H1 (cell line): ENCODE data around the gene CCR3. TPM values are rescaled to one million over a fixed set of nuclear protein-coding genes. Genes with fewer than 3 reads are reported as not detected.

Experiments
- CTCF ChIA-PET: fragments of 300-600 bp; sonication (Branson Sonifier 250); formaldehyde crosslinking; loops from one replicate; lab custom pipeline; 2021; ENCODE audit not compliant: partially characterized antibody; lab: Charles Lee
- POLR2A ChIA-PET: fragments of 300-600 bp; sonication (Branson Sonifier 250); formaldehyde crosslinking; loops from one replicate; lab custom pipeline; 2021; ENCODE audit warnings: inconsistent platforms; ENCODE audit not compliant: partially characterized antibody; lab: Charles Lee
- DNase-seq, 2 experiments: peaks; one replicate each; pipeline versions ENCODE4 v3.0.0 to v3.0.0-alpha.2; 2010 to 2022; ENCODE audit warnings: low spot score in 2 of 2, low read depth in 1 of 2, mixed read lengths in 1 of 2
- FAIRE-seq: peaks from 2 replicates; lab custom pipeline; 2011; peaks lifted over from hg19 to GRCh38; lab: Jason Lieb, UNC
- H2AFZ ChIP-seq: 2 replicates; pipeline ENCODE4 v1.8.1; 2012; ENCODE audit warnings: low read length, inconsistent platforms
- H2AK5ac ChIP-seq: 2 replicates; pipeline ENCODE4 v1.6.1; 2013; ENCODE audit warnings: low read depth, low read length
- H2BK120ac ChIP-seq: replicated peaks from 2 replicates; pipeline ENCODE3; 2013; ENCODE audit warnings: low read depth, low read length, inconsistent platforms
- H2BK12ac ChIP-seq: 2 replicates; pipeline ENCODE4 v1.6.1; 2013; ENCODE audit warnings: low read depth, low read length
- H2BK15ac ChIP-seq: 2 replicates; pipeline ENCODE4 v1.6.1; 2013; ENCODE audit warnings: low read length
- H2BK20ac ChIP-seq: 2 replicates; pipeline ENCODE4 v1.6.1; 2013; ENCODE audit warnings: low read length
- H2BK5ac ChIP-seq: 2 replicates; pipeline ENCODE4 v1.6.1; 2013; ENCODE audit warnings: low read depth, low read length
- H3K14ac ChIP-seq: 2 replicates; pipeline ENCODE4 v1.6.1; 2013; ENCODE audit warnings: inconsistent platforms; ENCODE audit not compliant: insufficient read length
- H3K18ac ChIP-seq: 2 replicates; pipeline ENCODE4 v1.6.1; 2013; ENCODE audit warnings: low read length; ENCODE audit errors: extremely low read depth
- H3K23ac ChIP-seq: 2 replicates; pipeline ENCODE4 v1.6.1; 2013; ENCODE audit warnings: inconsistent platforms; ENCODE audit not compliant: insufficient read length
- H3K23me2 ChIP-seq: 2 replicates; pipeline ENCODE4 v1.6.1; 2013; ENCODE audit warnings: low read depth, low read length
- H3K27ac ChIP-seq: 2 replicates; pipeline ENCODE4 v1.6.1; 2011; ENCODE audit warnings: low read depth, low read length, inconsistent platforms
- H3K27me3 ChIP-seq, 4 experiments: replicated peaks in 1 of 4; 1 replicate in 1 of 4; 2 replicates in 3 of 4; pipeline versions ENCODE4 v1.6.1 to v1.8.1; 2011 to 2013; ENCODE audit warnings: low read length in 3 of 4, mild to moderate bottlenecking in 3 of 4, inconsistent platforms in 2 of 4, mixed read lengths in 2 of 4, moderate library complexity in 1 of 4; ENCODE audit not compliant: control insufficient read depth in 3 of 4, insufficient read depth in 3 of 4; ENCODE audit errors: extremely low read depth in 1 of 4
- H3K36me3 ChIP-seq, 4 experiments: 2 replicates each; pipeline versions ENCODE4 v1.6.1 to v1.8.1; 2011 to 2013; ENCODE audit warnings: mild to moderate bottlenecking in 4 of 4, low read length in 3 of 4, moderate library complexity in 2 of 4, control low read depth in 1 of 4, inconsistent platforms in 1 of 4; ENCODE audit not compliant: insufficient read depth in 4 of 4, control insufficient read depth in 2 of 4
- H3K4ac ChIP-seq: replicated peaks from 2 replicates; pipeline ENCODE3; 2013; ENCODE audit warnings: low read length, low read depth, mixed read lengths, inconsistent platforms; ENCODE audit not compliant: insufficient read length
- H3K4me1 ChIP-seq, 4 experiments: replicated peaks in 1 of 4; 1 replicate in 1 of 4; 2 replicates in 3 of 4; pipeline versions ENCODE4 v1.6.1 to v1.8.1; 2011 to 2013; ENCODE audit warnings: low read length in 3 of 4, inconsistent platforms in 2 of 4, mixed read lengths in 1 of 4; ENCODE audit not compliant: insufficient read depth in 4 of 4, control insufficient read depth in 3 of 4
- H3K4me2 ChIP-seq, 2 experiments: 2 replicates each; pipeline versions ENCODE4 v1.6.1 to v1.8.1; 2011 to 2013; ENCODE audit warnings: low read depth in 2 of 2, low read length in 2 of 2, control low read depth in 1 of 2, inconsistent platforms in 1 of 2, mild to moderate bottlenecking in 1 of 2; ENCODE audit not compliant: insufficient read depth in 1 of 2
- H3K4me3 ChIP-seq, 4 experiments: fragments of 200-600, 300-600 bp in 1 of 4; sonication (generic), shearing (Covaris generic), sonication (Bioruptor Twin) in 1 of 4; 2 replicates each; pipeline versions ENCODE4 v1.5.1 to v1.8.1; 2011 to 2016; ENCODE audit warnings: low read length in 4 of 4, low read depth in 3 of 4, control low read depth in 2 of 4, inconsistent platforms in 2 of 4, mild to moderate bottlenecking in 2 of 4, mixed read lengths in 1 of 4, moderate library complexity in 1 of 4; ENCODE audit not compliant: insufficient read depth in 2 of 4; ENCODE audit errors: extremely low read depth in 1 of 4
- H3K56ac ChIP-seq: replicated peaks from 2 replicates; pipeline ENCODE3; 2013; ENCODE audit warnings: low read depth, mild to moderate bottlenecking, mixed read lengths, low read length, inconsistent platforms; ENCODE audit not compliant: insufficient read length
- H3K79me1 ChIP-seq: 2 replicates; pipeline ENCODE4 v1.6.1; 2013; ENCODE audit warnings: low read depth, low read length, control low read depth
- H3K79me2 ChIP-seq, 2 experiments: 2 replicates each; pipeline versions ENCODE4 v1.6.1 to v1.8.1; 2012 to 2013; ENCODE audit warnings: low read length in 2 of 2, mild to moderate bottlenecking in 2 of 2, inconsistent platforms in 1 of 2; ENCODE audit not compliant: insufficient read depth in 2 of 2, control insufficient read depth in 1 of 2
- H3K9ac ChIP-seq, 4 experiments: replicated peaks in 1 of 4; 1 replicate in 1 of 4; 2 replicates in 3 of 4; pipeline versions ENCODE4 v1.6.1 to v1.8.1; 2011 to 2013; ENCODE audit warnings: low read depth in 3 of 4, low read length in 3 of 4, control low read depth in 2 of 4, mild to moderate bottlenecking in 2 of 4, moderate library complexity in 2 of 4, inconsistent platforms in 1 of 4; ENCODE audit errors: extremely low read depth in 1 of 4
- H3K9me3 ChIP-seq, 2 experiments: 2 replicates each; pipeline versions ENCODE4 v1.6.1 to v1.8.1; 2012 to 2013; ENCODE audit warnings: mild to moderate bottlenecking in 2 of 2, moderate library complexity in 2 of 2, control low read depth in 1 of 2, inconsistent platforms in 1 of 2, low read depth in 1 of 2, low read length in 1 of 2, mixed read lengths in 1 of 2; ENCODE audit not compliant: insufficient read depth in 2 of 2
- H4K20me1 ChIP-seq, 2 experiments: replicated peaks in 1 of 2; 2 replicates each; pipeline versions ENCODE3 to v1.8.1; 2011 to 2013; ENCODE audit warnings: inconsistent platforms in 2 of 2, low read length in 2 of 2, mild to moderate bottlenecking in 1 of 2; ENCODE audit not compliant: insufficient read depth in 2 of 2, control insufficient read depth in 1 of 2
- H4K5ac ChIP-seq: 2 replicates; pipeline ENCODE4 v1.6.1; 2013; ENCODE audit warnings: low read length, low read depth, mixed read lengths, inconsistent platforms; ENCODE audit not compliant: insufficient read length
- H4K8ac ChIP-seq: 2 replicates; pipeline ENCODE4 v1.8.0; 2013; ENCODE audit warnings: mild to moderate bottlenecking, moderate library complexity, low read length, inconsistent platforms; ENCODE audit not compliant: insufficient read depth; ENCODE audit errors: extremely low read depth
- H4K91ac ChIP-seq: replicated peaks from 2 replicates; pipeline ENCODE3; 2013; ENCODE audit warnings: low read length, mixed read lengths, inconsistent platforms; ENCODE audit not compliant: insufficient read length
- ATF2 ChIP-seq: IDR thresholded peaks from 2 replicates; pipeline ENCODE4 v1.6.1; 2012; ENCODE audit warnings: low read length, inconsistent platforms
- CHD1 ChIP-seq: IDR thresholded peaks from 2 replicates; pipeline ENCODE4 v1.6.1; 2012; ENCODE audit warnings: low read depth, low read length, improper control_type of control experiment
- CTCF ChIP-seq, 3 experiments: IDR thresholded peaks; 1 replicate in 2 of 3; 2 replicates in 1 of 3; pipeline versions ENCODE4 v1.5.1 to v1.6.1; 2011; ENCODE audit warnings: low read length in 3 of 3, mild to moderate bottlenecking in 3 of 3, inconsistent platforms in 2 of 3, low read depth in 1 of 3, moderate library complexity in 1 of 3; ENCODE audit not compliant: insufficient read depth in 1 of 3; ENCODE audit errors: control extremely low read depth in 1 of 3
- EGR1 ChIP-seq: IDR thresholded peaks from 2 replicates; pipeline ENCODE4 v1.6.1; 2011; ENCODE audit warnings: low read depth, low read length, borderline replicate concordance
- PHF8 ChIP-seq: fragments of 200-600 bp; sonication (generic); conservative IDR thresholded peaks from 2 replicates; pipeline ENCODE4 v1.7.1; 2012; ENCODE audit warnings: low read depth, mild to moderate bottlenecking, inconsistent platforms, low read length, moderate library complexity
- SIRT6 ChIP-seq: IDR thresholded peaks from one replicate; pipeline ENCODE4 v1.7.1; 2012; ENCODE audit warnings: low read length, inconsistent platforms
- SP1 ChIP-seq: IDR thresholded peaks from 2 replicates; pipeline ENCODE4 v1.6.1; 2011; ENCODE audit warnings: low read depth, low read length
- TCF12 ChIP-seq: IDR thresholded peaks from 2 replicates; pipeline ENCODE4 v1.6.1; 2011; ENCODE audit warnings: low read depth, mild to moderate bottlenecking, low read length
- WGBS, 2 experiments: shearing (Covaris generic) in 1 of 2; methylation state at CpG; one replicate each; pipeline versions ENCODE4 v1.1.6 to v1.1.7; 2013 to 2015; ENCODE audit warnings: low lambda C conversion rate in 2 of 2, mixed read lengths in 2 of 2, inconsistent platforms in 1 of 2, low coverage in 1 of 2, missing lambda C conversion rate in 1 of 2; ENCODE audit not compliant: insufficient replicate concordance in 2 of 2, insufficient coverage in 1 of 2, insufficient read length in 1 of 2; ENCODE audit errors: extremely low coverage in 1 of 2, missing lambda C conversion rate in 1 of 2; 5-methylcytosine and 5-hydroxymethylcytosine counted together
- polyA plus RNA-seq, 7 experiments: library from polyadenylated mRNA; depleted of rRNA in 3 of 7; stranded (reverse) in 5 of 7; unstranded in 2 of 7; fragments of >200 nt in 5 of 7; fragments of 200-250 nt in 2 of 7; gene quantifications; 1 replicate in 5 of 7; 2 replicates in 1 of 7; 4 replicates in 1 of 7; pipeline versions ENCODE4 v1.2.1 to v1.2.3, GENCODE V29; 2011 to 2013; ENCODE audit warnings: missing spikeins in 2 of 7, mixed read lengths in 2 of 7
- total RNA-seq: library from RNA; stranded (reverse); fragmentation: NEBNext Ultra II Directional; extraction: Animal tissue kit (Norgen Biotek cat#: 25700); gene quantifications from 2 replicates; pipeline ENCODE4 v1.2.1, GENCODE V29; 2021

The CCR3 gene
- total and polyA plus RNA-seq, 2 of the 8 experiments (the other 6 are each of a cell fraction or from before 2014, with no cell fraction given), result not detected

GRCh38 chr3:46228260-46229242 lies 13.7 kb upstream of the CCR3 start:
- Histone ChIP-seq H3K4ac (no peak overlapping the region), H2BK15ac (no peak overlapping the region), H2AK5ac (no peak overlapping the region), H3K4me3 (no peak overlapping the region), H4K5ac (no peak overlapping the region), H2BK5ac (no peak overlapping the region), H2BK120ac (no peak overlapping the region), H2BK20ac (no peak overlapping the region), H2BK12ac (no peak overlapping the region), H3K36me3 (no peaks in the 10 kb centered on the region), H3K79me2 (no peaks in the 10 kb centered on the region), H3K27me3 (no peaks in the 10 kb centered on the region), H3K4me2 (no peak overlapping the region), H3K14ac (no peak overlapping the region), H3K56ac (no peak overlapping the region), H3K9me3 (no peaks in the 10 kb centered on the region), H3K23ac (no peak overlapping the region), H2AFZ (no peak overlapping the region), H3K9ac (no peak overlapping the region), H3K18ac (no peak overlapping the region), H3K79me1 (no peaks in the 10 kb centered on the region), H3K4me1 (no peaks in the 10 kb centered on the region), H4K91ac (no peak overlapping the region), H4K20me1 (no peaks in the 10 kb centered on the region), H3K23me2 (no peaks in the 10 kb centered on the region), H3K27ac (no peak overlapping the region), H4K8ac (no peak overlapping the region)
- FAIRE-seq, result no peak
- 80% methylated on average over 5 of the region's 5 CpGs; no CpG with 5 or more reads in 1 of the 2 experiments for WGBS, 2 experiments
- CTCF ChIA-PET, result no interaction called here
- DNase-seq, result no peak
- POLR2A ChIA-PET, result no interaction called here
- TF ChIP-seq ATF2 (no peak), SP1 (no peak), EGR1 (no peak), CTCF (IDR thresholded peaks at IDR 0.05; ENCODE audit: control extremely low read depth in 1 of 3, insufficient read depth in 1 of 3, low read depth in 1 of 3, low read length in 3 of 3) (no peak), TCF12 (no peak), SIRT6 (no peak), CHD1 (no peak), PHF8 (no peak)
